ENCODE data around the gene KISS1R.

Gene KISS1R

DNA sequence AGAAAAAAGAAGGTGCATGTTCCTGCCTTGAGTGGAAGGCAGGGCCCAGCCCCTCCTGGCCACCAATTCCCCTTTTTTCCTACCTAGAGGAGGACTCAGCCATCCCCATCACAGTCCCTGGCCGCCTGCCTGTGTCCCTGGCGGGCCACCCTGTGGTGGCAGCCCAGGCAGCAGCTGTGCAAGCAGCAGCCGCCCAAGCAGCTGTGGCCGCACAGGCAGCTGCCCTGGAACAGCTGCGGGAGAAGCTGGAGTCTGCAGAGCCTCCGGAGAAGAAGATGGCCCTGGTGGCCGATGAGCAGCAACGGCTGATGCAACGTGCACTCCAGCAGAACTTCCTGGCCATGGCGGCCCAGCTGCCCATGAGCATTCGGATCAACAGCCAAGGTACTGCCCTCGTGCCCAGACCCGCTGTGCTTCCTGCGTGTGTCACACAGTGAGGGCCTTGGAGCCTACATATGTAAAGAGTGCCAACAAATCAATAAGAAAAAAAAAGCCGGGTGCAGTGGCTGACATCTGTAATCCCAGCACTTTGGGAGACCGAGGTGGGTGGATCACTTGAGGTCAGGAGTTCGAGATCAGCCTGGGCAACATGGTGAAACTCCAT is 49.5 kb downstream of the KISS1R start:
- no peak for DNase-seq (ENCODE audit: extremely low read depth in 1 of 2, low read depth in 1 of 2)

Measured in stimulated activated CD8-positive, alpha-beta memory T cell treated with anti-CD3 and anti-CD28 coated beads, Interleukin-7, amount 100 ng/mL, for 48 hours (primary cell).